MM.1S (cell line): ENCODE measurements around the gene AP3B1.

Experiments
- CTCF ChIP-seq: fragments of 300-600 bp; sonication (generic); IDR thresholded peaks from 2 replicates; pipeline ENCODE4 v1.5.1; 2016; ENCODE audit warnings: antibody characterized with exemption, low read length, mixed read lengths
- EZH2 ChIP-seq: fragments of 300-600 bp; sonication (generic); optimal IDR thresholded peaks from 2 replicates; pipeline ENCODE3; 2017; ENCODE audit warnings: low read depth, mild to moderate bottlenecking, antibody characterized with exemption, low read length, mixed read lengths

- no peak for TF ChIP-seq CTCF
- TF ChIP-seq EZH2: no peak
Observed at GRCh38 chr5:78076351-78076750, 218.1 kb downstream of the AP3B1 start.
